HCT116 (cell line): ENCODE results near the gene FGFR1OP2. TPM values are rescaled to one million over a fixed set of nuclear protein-coding genes. Genes with fewer than 3 reads are reported as not detected.

Source experiments
- ATAC-seq: fragments of 200-7000 bp; cut with Tn5 transposase; 2 replicates; pipeline ENCODE4 v1.9.1; 2020; ENCODE audit warnings: mild to moderate bottlenecking, moderate library complexity
- BruUV-seq: library from RNA; stranded (reverse); fragments of 400-500 nt; replicated peaks from 2 replicates; lab custom pipeline; 2021; lab: Mats Ljungman, UMichigan
- CTCF ChIA-PET: fragments of 300-600 bp; sonication (Branson Sonifier 250); formaldehyde crosslinking; loops from one replicate; lab custom pipeline; 2021; ENCODE audit warnings: antibody characterized with exemption; lab: Charles Lee
- POLR2A ChIA-PET: fragments of 300-600, 350-600 bp; sonication (Branson Sonifier 250); formaldehyde crosslinking; loops from one replicate; lab custom pipeline; 2021; ENCODE audit warnings: antibody characterized with exemption; lab: Charles Lee
- RAD21 ChIA-PET, 2 experiments: fragments of 300-600 bp; sonication (Branson Sonifier 250); formaldehyde crosslinking; loops; one replicate each; lab custom pipeline; 2023; ENCODE audit warnings: low total read pairs in 2 of 2; ENCODE audit not compliant: uncharacterized antibody in 2 of 2, unreplicated experiment in 2 of 2, low non-redundant PET in 1 of 2; lab: Charles Lee
- DNase-seq: peaks from one replicate; pipeline ENCODE4 v3.0.0-alpha.2; 2010; ENCODE audit warnings: low read depth, low spot score
- H2AFZ ChIP-seq: fragments of 200-600 bp; shearing (Covaris generic), sonication (generic); 2 replicates; pipeline ENCODE4 v1.6.1; 2017; ENCODE audit warnings: low read depth, mixed run types, mixed read lengths, antibody characterized with exemption, low read length; ENCODE audit not compliant: poor library complexity, severe bottlenecking
- H3K27ac ChIP-seq: 2 replicates; pipeline ENCODE4 v1.5.1; 2012; ENCODE audit warnings: low read depth, low read length
- H3K27me3 ChIP-seq: fragments of 200-600 bp; sonication (generic); 2 replicates; pipeline ENCODE4 v1.6.1; 2016; ENCODE audit warnings: mixed run types, low read length, mixed read lengths; ENCODE audit not compliant: insufficient read depth
- H3K36me3 ChIP-seq, 2 experiments: fragments of 200-500 bp in 1 of 2; fragments of 200-600 bp in 1 of 2; sonication (Bioruptor generic) in 1 of 2; sonication (generic) in 1 of 2; 2 replicates each; pipeline versions ENCODE4 v1.5.1 to v1.6.1; 2014 to 2016; ENCODE audit warnings: low read length in 2 of 2, inconsistent platforms in 1 of 2, mixed read lengths in 1 of 2, mixed run types in 1 of 2; ENCODE audit not compliant: insufficient read depth in 2 of 2, control insufficient read depth in 1 of 2
- H3K4me1 ChIP-seq, 2 experiments: fragments of 200-600 bp in 1 of 2; sonication (generic) in 1 of 2; 2 replicates each; pipeline versions ENCODE4 v1.5.1 to v1.6.1; 2012 to 2017; ENCODE audit warnings: low read length in 2 of 2, inconsistent platforms in 1 of 2, mild to moderate bottlenecking in 1 of 2, mixed read lengths in 1 of 2, mixed run types in 1 of 2, moderate library complexity in 1 of 2; ENCODE audit not compliant: insufficient read depth in 2 of 2, control insufficient read depth in 1 of 2
- H3K4me2 ChIP-seq: fragments of 200-600 bp; sonication (generic); 2 replicates; pipeline ENCODE4 v1.6.1; 2017; ENCODE audit warnings: mixed run types, low read length, mixed read lengths
- H3K4me3 ChIP-seq, 2 experiments: fragments of 200-600 bp in 1 of 2; sonication (generic) in 1 of 2; replicated peaks in 1 of 2; 2 replicates each; pipeline ENCODE4 v1.5.1; 2011 to 2016; ENCODE audit warnings: low read length in 2 of 2, control low read depth in 1 of 2, low read depth in 1 of 2, mild to moderate bottlenecking in 1 of 2, mixed read lengths in 1 of 2, mixed run types in 1 of 2
- H3K79me2 ChIP-seq: fragments of 200-600 bp; sonication (generic); 2 replicates; pipeline ENCODE4 v1.6.1; 2017; ENCODE audit warnings: mild to moderate bottlenecking, mixed run types, low read length, moderate library complexity, mixed read lengths; ENCODE audit not compliant: insufficient read depth
- H3K9ac ChIP-seq: fragments of 200-600 bp; sonication (generic); 2 replicates; pipeline ENCODE4 v1.6.1; 2016; ENCODE audit warnings: low read length, mixed read lengths
- H3K9me2 ChIP-seq: fragments of 200-600 bp; sonication (generic), shearing (Covaris generic); 2 replicates; pipeline ENCODE4 v1.6.1; 2017; ENCODE audit warnings: mixed run types, mild to moderate bottlenecking, moderate library complexity; ENCODE audit not compliant: insufficient read depth
- H3K9me3 ChIP-seq, 2 experiments: fragments of 200-500 bp in 1 of 2; fragments of 200-600 bp in 1 of 2; sonication (Bioruptor generic) in 1 of 2; sonication (generic) in 1 of 2; 2 replicates each; pipeline ENCODE4 v1.6.1; 2014 to 2017; ENCODE audit warnings: low read length in 2 of 2, mixed read lengths in 2 of 2, inconsistent platforms in 1 of 2, low read depth in 1 of 2, mild to moderate bottlenecking in 1 of 2, mixed run types in 1 of 2, moderate library complexity in 1 of 2; ENCODE audit not compliant: control insufficient read depth in 1 of 2, insufficient read depth in 1 of 2
- H4K20me1 ChIP-seq: fragments of 200-600 bp; sonication (generic), shearing (Covaris generic); 2 replicates; pipeline ENCODE4 v1.6.1; 2017; ENCODE audit warnings: mixed run types, mild to moderate bottlenecking, moderate library complexity; ENCODE audit not compliant: insufficient read depth
- CEBPB ChIP-seq: IDR thresholded peaks from 2 replicates; pipeline ENCODE4 v1.6.1; 2012; ENCODE audit warnings: low read depth
- EGR1 ChIP-seq: IDR thresholded peaks from 2 replicates; pipeline ENCODE4 v1.6.1; 2012; ENCODE audit warnings: low read depth
- ELF1 ChIP-seq: IDR thresholded peaks from 2 replicates; pipeline ENCODE4 v1.6.1; 2012; ENCODE audit warnings: low read depth, borderline replicate concordance
- EZH2 ChIP-seq: fragments of 200-600 bp; sonication (generic); IDR thresholded peaks from 2 replicates; pipeline ENCODE4 v1.6.1; 2017; ENCODE audit warnings: antibody characterized with exemption, mixed run types
- FOSL1 ChIP-seq: IDR thresholded peaks from 2 replicates; pipeline ENCODE4 v1.6.1; 2012; ENCODE audit warnings: low read depth
- JUND ChIP-seq: IDR thresholded peaks from 2 replicates; pipeline ENCODE4 v1.6.1; 2012
- SIN3A ChIP-seq: IDR thresholded peaks from 2 replicates; pipeline ENCODE4 v1.6.1; 2012; ENCODE audit warnings: low read depth
- SP1 ChIP-seq: IDR thresholded peaks from 2 replicates; pipeline ENCODE4 v1.6.1; 2012; ENCODE audit warnings: low read depth
- SRF ChIP-seq: IDR thresholded peaks from 2 replicates; pipeline ENCODE4 v1.6.1; 2012; ENCODE audit warnings: low read depth
- TCF7L2 ChIP-seq: IDR thresholded peaks from 2 replicates; pipeline ENCODE4 v1.7.0; 2011; ENCODE audit warnings: borderline replicate concordance, inconsistent platforms; ENCODE audit not compliant: insufficient read depth, insufficient read length; ENCODE audit errors: extremely low read depth
- YY1 ChIP-seq: IDR thresholded peaks from 2 replicates; pipeline ENCODE4 v1.6.1; 2011; ENCODE audit warnings: low read length, low read depth, moderate library complexity, mild to moderate bottlenecking; ENCODE audit not compliant: insufficient replicate concordance; ENCODE audit errors: extremely low read depth
- ZFX ChIP-seq: fragments of 450-650 bp; IDR thresholded peaks from 2 replicates; pipeline ENCODE4 v1.6.1; 2017
- ZNF274 ChIP-seq: fragments of 200-500 bp; sonication (Bioruptor generic); IDR thresholded peaks from 2 replicates; pipeline ENCODE4 v1.6.1; 2014; ENCODE audit warnings: mild to moderate bottlenecking, low read depth, low read length, inconsistent platforms
- intact Hi-C: fragments of 100-400 bp; cut with micrococcal nuclease; formaldehyde crosslinking; loops from 2 replicates; pipeline ENCODE4 v1.10.0; 2022
- total RNA-seq: library from RNA; stranded (reverse); gene quantifications from one replicate; pipeline ENCODE4 v1.2.1, GENCODE V29; 2021; ENCODE audit not compliant: unreplicated experiment
- TF ChIP-seq, protein P1 (sequence below): IDR thresholded peaks from 2 replicates; pipeline ENCODE4 v1.6.1; 2012; ENCODE audit warnings: low read depth
- TF ChIP-seq, protein P2 (sequence below): IDR thresholded peaks from 2 replicates; pipeline ENCODE4 v1.6.1; 2011; ENCODE audit warnings: mild to moderate bottlenecking, low read length, moderate library complexity; ENCODE audit not compliant: insufficient replicate concordance; ENCODE audit errors: extremely low read depth
- TF ChIP-seq, protein P3 (sequence below): IDR thresholded peaks from 2 replicates; pipeline ENCODE4 v1.6.1; 2012

Gene FGFR1OP2
- total RNA-seq, 1 experiment from 2014 or later: 29.6 TPM

DNA sequence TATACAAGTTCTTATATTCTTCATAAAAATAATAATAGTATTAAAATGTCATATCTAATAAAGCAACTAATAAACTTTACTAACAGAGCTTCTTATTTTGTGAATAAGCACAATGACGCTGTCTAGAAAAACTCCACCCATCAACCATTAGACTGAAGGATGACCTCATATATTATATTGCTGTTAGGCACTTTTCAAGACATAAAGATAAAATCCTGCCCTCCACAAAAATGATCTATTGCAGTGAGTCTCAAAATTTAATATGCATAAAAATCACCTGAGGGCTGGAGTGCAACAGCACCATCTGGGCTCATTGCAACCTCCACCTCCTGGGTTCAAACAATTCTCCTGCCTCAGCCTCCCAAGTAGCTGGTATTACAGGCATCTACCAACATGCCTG is 55.8 kb downstream of the FGFR1OP2 start:
- Histone ChIP-seq H3K27me3 (no peaks in the 10 kb centered on the region), H4K20me1 (no peaks in the 10 kb centered on the region), H2AFZ (no peak overlapping the region), H3K9me3 (no peaks in the 10 kb centered on the region), H3K79me2 (no peaks in the 10 kb centered on the region), H3K4me3 (no peak overlapping the region), H3K4me2 (no peak overlapping the region), H3K9ac (no peak overlapping the region), H3K4me1 (no peaks in the 10 kb centered on the region), H3K36me3 (peaks cover 0 to 20% of the 10 kb centered on the region in 2 experiments; a peak in 3 of 4 replicates), H3K27ac (no peak overlapping the region), H3K9me2 (no peaks in the 10 kb centered on the region)
- ChIA-PET POLR2A (no interaction called here), CTCF (no interaction called here), RAD21 (no interaction called here)
- intact Hi-C loops: no loop called here
- no peak for TF ChIP-seq CEBPB
- TF ChIP-seq FOSL1: no peak
- ATAC-seq: no peak
- no TSS peak for BruUV-seq
- no peak for DNase-seq

DNA sequence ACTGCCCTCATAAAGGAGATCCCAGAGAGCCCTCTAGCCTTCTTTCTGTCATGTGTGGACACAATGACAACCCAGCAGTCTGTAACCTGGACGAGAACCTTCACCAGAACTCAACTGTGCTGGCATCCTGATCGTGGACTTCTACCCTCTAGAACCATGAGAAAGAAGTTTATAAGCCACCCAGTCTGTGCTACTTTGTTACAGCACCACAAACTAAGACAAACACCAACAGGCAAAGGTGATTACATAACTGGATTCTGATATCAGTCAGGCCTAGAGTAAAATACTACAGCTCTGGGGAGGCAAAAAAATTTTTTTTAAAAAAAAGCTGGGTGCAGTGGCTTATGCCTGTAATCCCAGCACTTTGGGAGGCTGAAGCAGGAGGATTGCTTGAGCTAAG is 57.4 kb downstream of the FGFR1OP2 start:
- H4K20me1 ChIP-seq: no peaks in the 10 kb centered on the region
- POLR2A ChIA-PET: no interaction called here
- H2AFZ ChIP-seq: no peak overlapping the region
- CTCF ChIA-PET: no interaction called here
- no peaks in the 10 kb centered on the region for H3K27me3 ChIP-seq
- BruUV-seq: no TSS peak
- H3K9me2 ChIP-seq: no peaks in the 10 kb centered on the region
- H3K36me3 ChIP-seq: peaks cover 0 to 20% of the 10 kb centered on the region in 2 experiments; a peak in 3 of 4 replicates
- H3K79me2 ChIP-seq: no peaks in the 10 kb centered on the region
- DNase-seq (no peak), ATAC-seq (no peak)
- intact Hi-C loops: no loop called here
- RAD21 ChIA-PET: no interaction called here
- no peak overlapping the region for H3K4me2 ChIP-seq
- H3K9me3 ChIP-seq: no peaks in the 10 kb centered on the region
- H3K4me1 ChIP-seq: no peaks in the 10 kb centered on the region
- no peak overlapping the region for H3K4me3 ChIP-seq
- H3K27ac ChIP-seq: no peak overlapping the region
- no peak overlapping the region for H3K9ac ChIP-seq
- TF ChIP-seq FOSL1: no peak
- TF ChIP-seq SIN3A: no peak
- TF ChIP-seq, protein P1, sequence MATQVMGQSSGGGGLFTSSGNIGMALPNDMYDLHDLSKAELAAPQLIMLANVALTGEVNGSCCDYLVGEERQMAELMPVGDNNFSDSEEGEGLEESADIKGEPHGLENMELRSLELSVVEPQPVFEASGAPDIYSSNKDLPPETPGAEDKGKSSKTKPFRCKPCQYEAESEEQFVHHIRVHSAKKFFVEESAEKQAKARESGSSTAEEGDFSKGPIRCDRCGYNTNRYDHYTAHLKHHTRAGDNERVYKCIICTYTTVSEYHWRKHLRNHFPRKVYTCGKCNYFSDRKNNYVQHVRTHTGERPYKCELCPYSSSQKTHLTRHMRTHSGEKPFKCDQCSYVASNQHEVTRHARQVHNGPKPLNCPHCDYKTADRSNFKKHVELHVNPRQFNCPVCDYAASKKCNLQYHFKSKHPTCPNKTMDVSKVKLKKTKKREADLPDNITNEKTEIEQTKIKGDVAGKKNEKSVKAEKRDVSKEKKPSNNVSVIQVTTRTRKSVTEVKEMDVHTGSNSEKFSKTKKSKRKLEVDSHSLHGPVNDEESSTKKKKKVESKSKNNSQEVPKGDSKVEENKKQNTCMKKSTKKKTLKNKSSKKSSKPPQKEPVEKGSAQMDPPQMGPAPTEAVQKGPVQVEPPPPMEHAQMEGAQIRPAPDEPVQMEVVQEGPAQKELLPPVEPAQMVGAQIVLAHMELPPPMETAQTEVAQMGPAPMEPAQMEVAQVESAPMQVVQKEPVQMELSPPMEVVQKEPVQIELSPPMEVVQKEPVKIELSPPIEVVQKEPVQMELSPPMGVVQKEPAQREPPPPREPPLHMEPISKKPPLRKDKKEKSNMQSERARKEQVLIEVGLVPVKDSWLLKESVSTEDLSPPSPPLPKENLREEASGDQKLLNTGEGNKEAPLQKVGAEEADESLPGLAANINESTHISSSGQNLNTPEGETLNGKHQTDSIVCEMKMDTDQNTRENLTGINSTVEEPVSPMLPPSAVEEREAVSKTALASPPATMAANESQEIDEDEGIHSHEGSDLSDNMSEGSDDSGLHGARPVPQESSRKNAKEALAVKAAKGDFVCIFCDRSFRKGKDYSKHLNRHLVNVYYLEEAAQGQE: no peak
- TF ChIP-seq SRF: no peak
- no peak for TF ChIP-seq YY1
- TF ChIP-seq, protein P2, sequence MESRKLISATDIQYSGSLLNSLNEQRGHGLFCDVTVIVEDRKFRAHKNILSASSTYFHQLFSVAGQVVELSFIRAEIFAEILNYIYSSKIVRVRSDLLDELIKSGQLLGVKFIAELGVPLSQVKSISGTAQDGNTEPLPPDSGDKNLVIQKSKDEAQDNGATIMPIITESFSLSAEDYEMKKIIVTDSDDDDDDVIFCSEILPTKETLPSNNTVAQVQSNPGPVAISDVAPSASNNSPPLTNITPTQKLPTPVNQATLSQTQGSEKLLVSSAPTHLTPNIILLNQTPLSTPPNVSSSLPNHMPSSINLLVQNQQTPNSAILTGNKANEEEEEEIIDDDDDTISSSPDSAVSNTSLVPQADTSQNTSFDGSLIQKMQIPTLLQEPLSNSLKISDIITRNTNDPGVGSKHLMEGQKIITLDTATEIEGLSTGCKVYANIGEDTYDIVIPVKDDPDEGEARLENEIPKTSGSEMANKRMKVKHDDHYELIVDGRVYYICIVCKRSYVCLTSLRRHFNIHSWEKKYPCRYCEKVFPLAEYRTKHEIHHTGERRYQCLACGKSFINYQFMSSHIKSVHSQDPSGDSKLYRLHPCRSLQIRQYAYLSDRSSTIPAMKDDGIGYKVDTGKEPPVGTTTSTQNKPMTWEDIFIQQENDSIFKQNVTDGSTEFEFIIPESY: no peak
- no peak for TF ChIP-seq JUND
- no peak for TF ChIP-seq EGR1
- TF ChIP-seq ZNF274: no peak
- TF ChIP-seq ZFX: no peak
- no peak for TF ChIP-seq EZH2
- TF ChIP-seq CEBPB: no peak
- no peak for TF ChIP-seq SP1
- TF ChIP-seq TCF7L2: no peak
- TF ChIP-seq, protein P3, sequence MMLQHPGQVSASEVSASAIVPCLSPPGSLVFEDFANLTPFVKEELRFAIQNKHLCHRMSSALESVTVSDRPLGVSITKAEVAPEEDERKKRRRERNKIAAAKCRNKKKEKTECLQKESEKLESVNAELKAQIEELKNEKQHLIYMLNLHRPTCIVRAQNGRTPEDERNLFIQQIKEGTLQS: no peak
- no peak for TF ChIP-seq ELF1
